ENCODE results near the gene UTS2R.

Gene UTS2R

GRCh38 chr17:82350182-82351030 is 21.2 kb upstream of the UTS2R start:
- no peak for DNase-seq
- Histone ChIP-seq H4K20me1 (ENCODE audit: insufficient read depth, low read length) (no peaks in the 10 kb centered on the region), H3K4me1 (ENCODE audit: insufficient read depth, low read length) (peaks cover 15% of the 10 kb centered on the region), H3K9me3 (ENCODE audit: insufficient read depth, low read length, severe bottlenecking) (no peaks in the 10 kb centered on the region), H3K27me3 (ENCODE audit: insufficient read depth, low read length, poor library complexity) (no peaks in the 10 kb centered on the region), H3K4me2 (ENCODE audit: insufficient read depth, low read length) (no peak overlapping the region), H3K9ac (ENCODE audit: low read depth, low read length) (no peak overlapping the region), H3K4me3 (ENCODE audit: low read depth in 1 of 2, low read length in 2 of 2) (no peak overlapping the region), H3K79me2 (ENCODE audit: insufficient read depth, low read length) (no peaks in the 10 kb centered on the region), H2AFZ (ENCODE audit: low read depth, low read length) (no peak overlapping the region), H3K27ac (ENCODE audit: low read length) (no peak overlapping the region), H3K36me3 (ENCODE audit: insufficient read depth, low read length) (no peaks in the 10 kb centered on the region)
- TF ChIP-seq EZH2 (IDR thresholded peaks at IDR 0.05; ENCODE audit: borderline replicate concordance, low read depth, low read length, severe bottlenecking) (no peak), CTCF (IDR thresholded peaks at IDR 0.05; ENCODE audit: borderline replicate concordance, extremely low read depth, low read length, poor library complexity, severe bottlenecking) (no peak)
- no peak for ATAC-seq (ENCODE audit: insufficient read depth, low read depth)

- H3K4me3 ChIP-seq (ENCODE audit: low read depth in 1 of 2, low read length in 2 of 2) = no peak overlapping the region
- no peaks in the 10 kb centered on the region for H3K27me3 ChIP-seq (ENCODE audit: insufficient read depth, low read length, poor library complexity)
- no peak overlapping the region for H3K27ac ChIP-seq (ENCODE audit: low read length)
- H3K4me2 ChIP-seq (ENCODE audit: insufficient read depth, low read length) = peak overlapping the region; percentile 16; the same call in 1 of the 2 replicates
- H3K9me3 ChIP-seq (ENCODE audit: insufficient read depth, low read length, severe bottlenecking) = no peaks in the 10 kb centered on the region
- peak; percentile 2; the same call in 1 of the 3 replicates for ATAC-seq (ENCODE audit: insufficient read depth, low read depth)
- H3K36me3 ChIP-seq (ENCODE audit: insufficient read depth, low read length) = no peaks in the 10 kb centered on the region
- H3K4me1 ChIP-seq (ENCODE audit: insufficient read depth, low read length) = peaks cover 15% of the 10 kb centered on the region
- no peak overlapping the region for H3K9ac ChIP-seq (ENCODE audit: low read depth, low read length)
- peak overlapping the region; percentile 55 for H2AFZ ChIP-seq (ENCODE audit: low read depth, low read length)
- H4K20me1 ChIP-seq (ENCODE audit: insufficient read depth, low read length) = no peaks in the 10 kb centered on the region
- no peaks in the 10 kb centered on the region for H3K79me2 ChIP-seq (ENCODE audit: insufficient read depth, low read length)
- TF ChIP-seq EZH2 (IDR thresholded peaks at IDR 0.05; ENCODE audit: borderline replicate concordance, low read depth, low read length, severe bottlenecking) (no peak), CTCF (IDR thresholded peaks at IDR 0.05; ENCODE audit: borderline replicate concordance, extremely low read depth, low read length, poor library complexity, severe bottlenecking) (no peak)
- no peak for DNase-seq
Observed at GRCh38 chr17:82351254-82351712, 20.3 kb upstream of the UTS2R start.

GRCh38 chr17:82351713-82352488 is 19.7 kb upstream of the UTS2R start:
- H3K79me2 ChIP-seq (ENCODE audit: insufficient read depth, low read length) = no peaks in the 10 kb centered on the region
- H4K20me1 ChIP-seq (ENCODE audit: insufficient read depth, low read length) = no peaks in the 10 kb centered on the region
- no peaks in the 10 kb centered on the region for H3K36me3 ChIP-seq (ENCODE audit: insufficient read depth, low read length)
- H3K27ac ChIP-seq (ENCODE audit: low read length) = peak overlapping the region; percentile 17
- H3K27me3 ChIP-seq (ENCODE audit: insufficient read depth, low read length, poor library complexity) = no peaks in the 10 kb centered on the region
- H3K4me1 ChIP-seq (ENCODE audit: insufficient read depth, low read length) = peaks cover 17% of the 10 kb centered on the region
- H3K4me2 ChIP-seq (ENCODE audit: insufficient read depth, low read length) = peak overlapping the region; percentile 22; the same call in 1 of the 2 replicates
- no peak overlapping the region for H3K4me3 ChIP-seq (ENCODE audit: low read depth in 1 of 2, low read length in 2 of 2)
- DNase-seq (peak; percentile 87), ATAC-seq (ENCODE audit: insufficient read depth, low read depth) (peak; percentile 93)
- no peak for TF ChIP-seq EZH2 (IDR thresholded peaks at IDR 0.05; ENCODE audit: borderline replicate concordance, low read depth, low read length, severe bottlenecking)
- TF ChIP-seq CTCF (IDR thresholded peaks at IDR 0.05; ENCODE audit: borderline replicate concordance, extremely low read depth, low read length, poor library complexity, severe bottlenecking) = peak; percentile 97
- no peaks in the 10 kb centered on the region for H3K9me3 ChIP-seq (ENCODE audit: insufficient read depth, low read length, severe bottlenecking)
- H2AFZ ChIP-seq (ENCODE audit: low read depth, low read length) = peak overlapping the region; percentile 55
- H3K9ac ChIP-seq (ENCODE audit: low read depth, low read length) = no peak overlapping the region

Data from DND-41 (cell line).